RKO (cell line): ENCODE measurements around the gene NEBL.
"Not testable (repeated sequence)": the region's sequence is repeated elsewhere in the genome, so short reads cannot be mapped to it uniquely, and the experiment has no call there.

Experiments
- DNase-seq: peaks from one replicate; pipeline ENCODE4 v3.0.0-alpha.2; 2016; ENCODE audit warnings: low spot score

NEBL gene, protein sequence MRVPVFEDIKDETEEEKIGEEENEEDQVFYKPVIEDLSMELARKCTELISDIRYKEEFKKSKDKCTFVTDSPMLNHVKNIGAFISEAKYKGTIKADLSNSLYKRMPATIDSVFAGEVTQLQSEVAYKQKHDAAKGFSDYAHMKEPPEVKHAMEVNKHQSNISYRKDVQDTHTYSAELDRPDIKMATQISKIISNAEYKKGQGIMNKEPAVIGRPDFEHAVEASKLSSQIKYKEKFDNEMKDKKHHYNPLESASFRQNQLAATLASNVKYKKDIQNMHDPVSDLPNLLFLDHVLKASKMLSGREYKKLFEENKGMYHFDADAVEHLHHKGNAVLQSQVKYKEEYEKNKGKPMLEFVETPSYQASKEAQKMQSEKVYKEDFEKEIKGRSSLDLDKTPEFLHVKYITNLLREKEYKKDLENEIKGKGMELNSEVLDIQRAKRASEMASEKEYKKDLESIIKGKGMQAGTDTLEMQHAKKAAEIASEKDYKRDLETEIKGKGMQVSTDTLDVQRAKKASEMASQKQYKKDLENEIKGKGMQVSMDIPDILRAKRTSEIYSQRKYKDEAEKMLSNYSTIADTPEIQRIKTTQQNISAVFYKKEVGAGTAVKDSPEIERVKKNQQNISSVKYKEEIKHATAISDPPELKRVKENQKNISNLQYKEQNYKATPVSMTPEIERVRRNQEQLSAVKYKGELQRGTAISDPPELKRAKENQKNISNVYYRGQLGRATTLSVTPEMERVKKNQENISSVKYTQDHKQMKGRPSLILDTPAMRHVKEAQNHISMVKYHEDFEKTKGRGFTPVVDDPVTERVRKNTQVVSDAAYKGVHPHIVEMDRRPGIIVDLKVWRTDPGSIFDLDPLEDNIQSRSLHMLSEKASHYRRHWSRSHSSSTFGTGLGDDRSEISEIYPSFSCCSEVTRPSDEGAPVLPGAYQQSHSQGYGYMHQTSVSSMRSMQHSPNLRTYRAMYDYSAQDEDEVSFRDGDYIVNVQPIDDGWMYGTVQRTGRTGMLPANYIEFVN

DNA sequence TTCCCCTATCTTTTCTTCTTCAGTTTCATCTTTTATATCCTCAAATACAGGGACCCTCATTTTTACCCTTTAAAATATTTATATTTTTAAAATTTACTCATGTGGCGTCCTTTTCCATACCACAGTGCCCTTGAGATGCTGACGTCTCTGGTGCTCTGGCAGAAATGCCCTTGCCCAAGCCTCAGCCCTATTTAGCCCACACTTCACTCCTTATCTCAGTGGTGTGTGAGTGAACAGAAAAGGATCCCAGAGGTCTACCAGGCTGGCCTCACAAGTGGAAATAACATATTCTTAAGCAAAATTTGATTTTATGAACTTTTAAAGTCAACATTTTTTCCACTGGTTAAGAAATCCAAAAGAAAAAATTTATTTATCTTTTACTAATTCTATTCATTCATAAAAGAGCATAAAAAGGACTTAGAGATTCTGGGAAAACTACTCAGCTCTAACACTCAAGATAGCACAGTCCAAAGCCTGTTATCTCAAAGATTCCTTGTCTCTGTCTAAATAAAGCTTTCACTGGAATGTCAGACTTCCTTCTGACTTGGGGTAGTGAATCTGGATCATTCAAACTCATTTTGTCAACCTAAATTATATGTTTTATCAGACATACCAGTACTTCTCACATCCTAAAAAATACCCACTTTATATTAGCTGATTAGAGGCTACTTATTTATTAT is at the start of gene NEBL:
NEBL (minus strand) TSS at position 166 of the 680 bp plus-strand sequence; CDS start at position 60, 106 bp downstream.
- DNase-seq: no peak

DNA sequence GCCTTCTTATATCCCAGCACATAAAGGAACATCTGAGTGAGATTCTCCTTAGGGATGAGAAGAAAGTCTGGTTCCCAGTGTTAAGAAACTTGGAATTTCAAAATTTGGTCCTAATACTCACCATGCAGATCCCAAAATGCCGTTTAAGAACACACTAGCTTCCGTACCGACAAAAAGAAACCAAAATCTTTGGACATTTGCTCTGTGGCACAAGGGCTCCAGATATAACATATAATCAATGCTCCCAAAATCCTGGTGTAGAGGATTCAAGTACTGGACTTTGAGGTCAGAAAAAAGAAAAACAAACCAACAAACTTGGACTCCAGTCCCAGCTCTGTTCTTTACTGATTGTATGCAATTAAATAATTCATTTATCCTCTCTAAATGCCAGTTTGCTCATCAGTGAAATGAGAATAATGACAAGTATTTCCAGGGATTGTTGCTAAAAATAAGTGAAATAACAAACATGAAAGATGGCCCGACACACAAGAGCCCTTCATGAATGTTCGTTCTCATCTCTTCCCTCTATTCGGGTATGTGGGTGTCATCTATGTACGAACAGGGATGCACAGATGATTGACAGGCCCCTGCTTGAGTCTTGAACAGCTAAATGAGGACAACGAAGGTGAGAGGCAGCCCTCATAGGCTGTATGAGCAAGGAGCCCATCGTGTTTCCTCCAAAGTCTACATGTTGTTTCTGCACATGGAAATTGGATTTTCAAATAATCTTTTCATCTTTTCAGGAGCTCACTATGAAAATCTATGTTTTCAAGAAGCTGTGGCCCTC is 48.6 kb upstream of the NEBL start:
- no peak for DNase-seq

DNA sequence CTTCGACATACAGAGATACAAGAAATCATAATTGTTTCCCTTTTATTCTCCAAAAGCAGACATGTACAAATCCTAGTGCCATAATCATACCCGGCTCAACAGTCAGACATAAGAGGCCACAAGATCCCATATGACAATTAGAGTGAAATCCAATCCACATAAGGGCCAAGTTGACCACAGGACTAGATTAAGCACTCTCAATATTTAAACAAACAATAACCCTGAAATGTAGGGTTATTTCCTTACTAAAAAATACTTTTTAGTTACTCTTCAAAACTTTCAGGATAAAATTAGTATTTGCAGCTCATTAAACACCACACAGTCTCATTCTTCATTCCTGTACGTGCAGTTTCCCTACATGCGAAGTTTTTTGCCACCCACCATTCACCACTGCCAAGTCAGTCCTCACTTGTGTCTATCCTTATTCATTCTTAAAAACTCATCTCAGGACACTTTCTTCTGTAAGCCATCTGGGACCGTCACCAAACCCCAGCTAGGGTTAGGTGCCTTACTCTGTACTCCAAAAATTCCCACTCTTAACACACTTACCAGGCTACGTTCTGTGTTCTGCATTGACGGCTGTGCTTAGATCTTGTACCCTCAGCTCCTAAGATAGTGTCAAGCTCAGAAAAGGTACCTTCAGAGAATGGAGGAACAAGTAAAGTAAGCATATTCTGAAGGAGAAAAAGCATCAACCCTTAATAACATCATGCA is 47.8 kb upstream of the NEBL start:
- DNase-seq: no peak

DNA sequence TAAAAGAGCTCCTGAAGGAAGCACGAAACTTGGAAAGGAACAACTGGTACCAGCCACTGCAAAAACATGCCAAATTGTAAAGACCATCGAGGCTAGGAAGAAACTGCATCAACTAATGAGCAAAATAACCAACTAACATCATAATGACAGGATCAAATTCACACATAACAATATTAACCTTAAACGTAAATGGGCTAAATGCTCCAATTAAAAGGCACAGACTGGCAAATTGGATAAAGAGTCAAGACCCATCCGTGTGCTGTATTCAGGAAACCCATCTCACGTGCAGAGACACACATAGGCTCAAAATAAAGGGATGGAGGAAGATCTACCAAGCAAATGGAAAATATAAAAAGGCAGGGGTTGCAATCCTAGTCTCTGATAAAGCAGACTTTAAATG is 42.3 kb upstream of the NEBL start:
- not testable (repeated sequence) for DNase-seq

DNA sequence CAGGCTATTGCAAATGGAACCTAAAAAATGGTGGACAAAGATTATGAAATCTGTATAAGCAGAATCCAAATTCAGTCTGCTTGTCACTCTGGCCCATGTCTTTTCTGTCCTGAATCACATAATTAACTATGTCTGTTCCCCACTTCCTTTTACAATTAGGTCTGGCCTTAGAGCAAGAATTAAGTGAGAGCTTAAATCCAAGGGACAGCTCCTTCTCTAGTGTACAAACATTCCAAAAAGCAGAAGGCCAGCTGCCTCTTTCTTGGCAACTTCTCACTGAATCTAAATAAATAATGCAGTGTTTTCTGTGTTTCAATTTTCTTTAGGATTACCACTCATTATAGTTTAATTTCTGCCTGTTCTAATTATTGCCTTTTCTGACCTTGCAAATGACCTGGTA is 39.3 kb upstream of the NEBL start:
- DNase-seq: no peak

DNA sequence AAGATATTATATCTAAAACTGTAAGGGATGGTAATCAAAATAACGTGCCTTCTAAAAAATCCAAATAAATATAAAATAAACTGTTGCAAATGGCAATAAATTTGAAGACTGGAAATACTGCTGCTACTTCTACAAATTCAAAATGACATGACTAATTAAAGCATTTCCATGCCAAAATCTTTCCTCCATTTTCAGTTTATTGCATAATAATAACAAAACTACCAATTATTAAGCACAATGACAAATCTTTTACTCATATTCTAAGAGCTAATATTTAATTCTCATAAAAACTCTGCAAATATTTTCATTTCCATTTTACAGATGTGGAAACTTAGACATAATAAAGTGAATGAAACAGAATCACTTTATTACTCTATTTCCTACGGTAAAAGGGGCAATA is 38.8 kb upstream of the NEBL start:
- DNase-seq: no peak

DNA sequence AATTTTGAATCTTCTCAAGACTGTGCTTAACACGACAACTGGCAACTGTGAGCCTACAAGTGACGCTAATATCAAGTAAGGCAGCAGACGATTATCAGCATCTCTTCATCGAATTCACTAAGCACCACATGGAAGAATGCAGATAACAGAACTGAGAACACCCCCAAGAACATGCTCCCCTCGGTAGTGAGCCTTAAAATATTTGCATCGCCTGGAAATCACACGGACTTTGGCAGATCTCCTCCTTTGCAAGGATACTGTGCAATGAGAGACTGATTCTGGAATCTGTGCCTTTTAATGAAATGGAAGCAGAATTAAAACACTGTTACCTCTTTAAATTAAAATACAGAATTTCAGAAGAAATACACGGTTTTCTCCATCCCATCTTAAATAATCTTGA is 38.2 kb upstream of the NEBL start:
- DNase-seq: no peak

DNA sequence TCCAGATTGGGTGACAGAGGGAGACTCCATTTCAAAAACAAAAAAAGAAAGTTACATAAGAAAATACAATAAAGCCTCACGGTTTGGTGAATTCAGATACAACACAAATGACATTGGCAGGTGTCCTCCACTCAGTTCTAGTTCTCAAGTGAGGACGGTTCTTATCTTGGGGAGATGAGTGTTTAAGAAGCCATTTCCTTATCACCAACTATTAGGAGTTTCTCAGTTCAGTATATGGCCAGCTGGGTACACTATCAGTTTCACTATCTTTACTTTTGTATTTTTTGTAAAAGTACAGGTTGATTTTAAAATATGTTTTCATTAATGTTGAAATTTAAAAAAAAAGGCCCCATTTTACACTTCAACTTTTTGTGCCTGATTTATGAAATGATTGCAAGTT is 36.6 kb upstream of the NEBL start:
- no peak for DNase-seq

DNA sequence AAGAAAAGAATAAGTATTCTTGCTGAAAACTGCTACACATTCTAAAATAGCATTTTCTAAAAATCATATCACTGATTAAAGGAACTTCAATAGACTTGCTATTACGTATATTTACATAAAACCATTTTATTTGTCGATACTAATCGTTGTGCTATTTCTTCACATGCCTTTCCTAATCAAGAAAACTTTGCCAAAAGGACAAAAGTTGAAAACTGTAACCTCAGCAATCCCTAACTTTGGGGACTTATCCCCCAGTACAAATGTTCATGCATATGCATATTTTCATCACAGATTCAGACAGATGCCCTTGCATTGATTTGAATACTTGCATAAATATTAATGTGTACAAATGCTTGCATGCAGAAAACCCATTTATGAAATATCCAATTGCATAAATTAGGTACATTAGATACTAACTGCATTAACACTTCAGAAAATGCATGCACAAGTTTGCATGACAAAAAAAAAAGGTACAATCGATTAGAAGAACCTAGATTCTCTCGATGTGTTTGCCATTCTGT is 35.6 kb upstream of the NEBL start:
- DNase-seq: no peak

DNA sequence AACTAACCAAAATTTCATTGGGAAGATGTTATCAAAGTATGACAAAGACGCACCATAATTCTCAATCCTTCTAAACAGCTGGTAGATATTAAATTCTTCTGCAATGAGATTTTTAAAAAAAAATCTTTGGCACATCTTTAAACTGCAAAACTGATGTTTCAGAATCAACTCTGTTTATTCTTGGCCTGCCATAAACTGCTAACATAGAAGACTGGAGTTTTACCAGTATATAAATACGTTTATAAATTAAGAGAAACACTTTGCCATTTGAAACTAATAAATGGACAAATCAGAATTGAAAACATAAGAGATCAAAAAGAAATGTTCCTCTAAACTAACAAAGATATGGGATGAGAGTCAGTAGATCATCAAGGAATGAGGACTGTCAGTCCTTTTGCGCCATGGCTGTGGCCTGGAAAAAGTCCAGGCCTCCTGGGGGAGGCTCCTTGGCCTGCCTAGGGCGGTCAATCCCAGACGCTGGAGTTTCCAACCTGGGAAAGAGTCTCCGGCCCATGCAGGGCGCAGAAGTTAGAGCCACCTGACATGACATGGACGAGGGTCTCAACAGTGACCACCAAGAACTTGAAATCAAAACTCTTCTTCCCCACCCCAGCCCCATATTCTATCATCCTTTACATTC is 34.2 kb upstream of the NEBL start:
- no peak for DNase-seq

DNA sequence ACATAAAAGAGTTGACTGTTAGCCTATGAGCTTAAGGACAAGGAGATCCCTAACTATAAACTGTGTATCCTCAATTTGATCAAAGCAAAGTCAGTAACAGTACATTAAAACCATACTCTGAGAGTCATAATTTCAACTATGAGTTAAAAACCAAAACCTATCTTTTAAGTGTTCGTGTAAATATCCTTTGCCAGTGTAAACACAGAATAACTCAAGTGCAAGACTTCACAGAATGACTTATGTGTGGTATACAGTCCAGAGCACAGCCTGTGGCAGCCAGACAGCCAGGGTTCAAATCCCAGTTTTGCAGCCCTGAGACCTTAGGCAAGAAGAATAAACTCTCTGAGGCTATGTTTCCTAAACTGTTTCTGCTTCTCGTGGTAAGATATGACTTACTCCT is 30.3 kb upstream of the NEBL start:
- no peak for DNase-seq

DNA sequence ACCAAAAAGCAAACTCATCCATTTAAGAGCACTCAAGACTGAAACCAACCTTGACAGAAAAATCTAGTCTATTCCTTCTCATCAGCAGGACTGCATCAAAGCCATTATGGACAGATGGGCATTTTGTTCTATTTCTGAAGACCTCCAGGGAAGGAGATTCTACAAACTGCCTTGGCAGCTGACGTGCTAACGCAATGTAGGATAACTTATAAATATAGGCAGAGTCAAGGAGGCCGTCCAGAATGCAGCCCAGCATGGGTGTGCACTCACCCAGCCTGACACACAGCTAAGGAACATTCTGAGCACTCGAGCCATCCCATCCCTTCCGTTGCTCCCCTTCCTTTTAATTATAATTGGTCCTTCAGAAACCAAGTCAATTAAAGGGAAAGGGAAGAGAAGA is 25.3 kb upstream of the NEBL start:
- no peak for DNase-seq

DNA sequence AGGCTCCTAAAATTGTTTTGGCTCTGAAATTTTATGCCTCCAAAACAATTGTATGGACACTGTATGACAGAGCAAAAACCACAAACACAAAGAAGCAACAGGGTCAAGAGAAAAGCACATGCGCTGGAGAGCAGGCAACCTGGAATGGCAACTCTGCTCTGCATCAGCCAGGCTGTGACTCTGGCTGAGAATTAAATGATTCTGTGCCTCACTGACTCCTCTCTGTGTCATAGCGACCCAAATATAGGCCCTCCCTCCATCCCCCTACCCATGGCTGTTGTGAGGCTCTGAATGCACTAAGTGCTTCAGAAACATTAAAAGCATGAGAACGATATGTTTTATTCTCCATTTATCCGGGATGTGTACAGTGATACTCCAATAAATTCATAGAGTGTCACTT is 24.9 kb upstream of the NEBL start:
- no peak for DNase-seq

DNA sequence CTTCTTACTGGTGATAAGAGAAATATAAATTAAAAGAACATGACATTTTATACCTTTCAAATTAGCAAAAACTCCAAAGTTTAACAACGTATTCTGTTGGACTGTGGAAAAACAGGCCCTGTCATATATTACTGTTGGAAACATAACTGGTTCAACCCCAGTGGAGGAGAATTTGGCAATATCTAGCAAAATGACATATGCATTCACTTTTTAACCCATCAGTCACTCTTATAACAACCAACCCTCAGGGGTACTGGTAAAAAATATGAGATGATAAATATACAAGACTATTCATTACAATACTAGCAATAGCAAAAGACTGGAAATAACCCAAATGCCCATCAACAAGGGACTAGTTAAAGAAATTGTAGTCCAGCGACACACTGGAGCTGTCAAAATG is 22.9 kb upstream of the NEBL start:
- DNase-seq: no peak

DNA sequence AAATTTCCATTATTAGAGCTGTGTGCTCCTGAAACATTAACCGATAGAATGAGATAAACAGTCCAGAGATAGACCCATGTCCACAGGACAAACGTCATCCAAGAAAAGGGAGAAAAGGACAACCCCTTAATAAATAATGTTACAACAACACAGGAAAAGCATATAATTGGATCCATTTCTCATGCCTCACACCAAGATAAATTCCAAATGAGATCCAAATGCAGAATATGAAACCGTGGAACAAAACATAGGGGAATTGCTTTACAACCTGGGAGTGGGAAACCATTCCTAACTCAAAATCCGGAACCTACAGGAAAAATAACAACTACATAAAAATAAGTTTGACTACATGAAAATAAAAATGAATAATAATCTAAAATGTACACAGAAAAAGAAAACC is 22.4 kb upstream of the NEBL start:
- no peak for DNase-seq

DNA sequence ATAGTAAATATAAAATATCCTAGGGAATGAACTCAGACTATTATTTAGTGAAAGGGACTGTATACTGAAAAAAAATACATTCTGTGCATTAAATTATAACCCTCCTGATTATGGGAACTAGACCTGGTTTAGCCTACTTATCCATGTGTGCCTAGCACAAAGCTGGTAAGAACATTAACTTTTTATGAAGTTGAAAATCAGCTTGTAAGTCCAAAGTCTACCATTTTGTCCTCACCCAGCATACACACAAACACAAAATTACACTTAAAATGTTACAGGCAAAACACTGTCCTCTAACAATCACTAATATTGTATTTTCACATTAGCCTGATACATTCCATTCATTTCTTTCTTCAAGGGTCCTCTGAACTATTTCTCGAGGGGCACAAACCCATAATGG is 19.9 kb upstream of the NEBL start:
- DNase-seq: no peak

DNA sequence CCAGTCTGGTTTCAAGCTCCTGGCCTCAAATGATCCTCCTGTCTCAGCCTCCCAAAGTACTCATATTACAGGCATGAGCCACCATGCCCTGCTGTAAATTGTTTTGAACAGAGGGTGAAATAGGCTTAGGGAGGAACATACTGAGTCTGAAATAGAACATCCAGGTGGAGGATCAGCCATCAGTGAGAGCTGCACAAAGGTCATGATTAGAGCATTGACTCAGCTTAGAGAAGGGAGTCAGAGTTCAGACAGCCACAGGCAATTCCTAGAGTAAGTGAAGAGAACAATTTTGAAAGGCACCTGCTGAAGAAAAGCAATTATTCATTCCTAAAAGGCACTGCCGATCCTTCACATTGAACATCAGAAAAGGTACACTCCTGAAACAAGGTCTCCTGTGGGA is 15.9 kb upstream of the NEBL start:
- no peak for DNase-seq

DNA sequence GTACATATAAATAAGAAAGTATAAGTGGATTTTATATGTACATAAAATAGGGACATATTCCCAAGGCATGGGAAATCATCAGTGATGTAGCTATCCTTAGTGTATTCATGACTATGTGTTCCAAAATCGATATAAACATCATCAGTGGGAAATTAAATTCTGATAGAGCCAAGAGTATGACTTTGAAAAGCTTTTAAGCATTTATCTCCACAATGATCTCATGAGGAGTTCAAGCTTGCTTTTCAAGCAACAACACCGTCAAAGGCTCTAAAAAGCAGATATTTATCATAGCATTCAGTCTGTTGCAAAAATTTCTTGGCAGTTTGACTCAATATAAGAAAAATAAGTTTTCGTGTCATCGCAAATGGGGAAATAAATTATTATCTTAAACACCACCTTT is 14.5 kb upstream of the NEBL start:
- DNase-seq: no peak

DNA sequence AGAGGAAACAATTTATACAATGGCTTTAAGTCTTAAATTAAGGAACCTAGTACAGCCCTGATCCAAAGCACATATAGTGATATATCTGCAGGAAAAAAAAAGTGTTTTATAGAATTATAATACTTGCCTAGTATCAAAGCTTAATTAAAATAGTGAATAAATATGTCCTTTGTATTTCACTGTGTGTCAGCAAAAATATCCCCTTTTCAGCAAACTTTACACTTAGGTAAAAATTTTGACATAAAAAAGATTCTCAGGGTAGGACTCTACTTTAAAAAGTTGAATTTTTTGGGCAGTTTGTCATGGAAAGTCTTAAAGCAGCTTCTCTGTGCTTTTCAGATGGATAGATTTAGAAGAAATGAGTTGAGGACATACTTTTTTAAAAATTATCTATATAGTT is 12.7 kb upstream of the NEBL start:
- no peak for DNase-seq

DNA sequence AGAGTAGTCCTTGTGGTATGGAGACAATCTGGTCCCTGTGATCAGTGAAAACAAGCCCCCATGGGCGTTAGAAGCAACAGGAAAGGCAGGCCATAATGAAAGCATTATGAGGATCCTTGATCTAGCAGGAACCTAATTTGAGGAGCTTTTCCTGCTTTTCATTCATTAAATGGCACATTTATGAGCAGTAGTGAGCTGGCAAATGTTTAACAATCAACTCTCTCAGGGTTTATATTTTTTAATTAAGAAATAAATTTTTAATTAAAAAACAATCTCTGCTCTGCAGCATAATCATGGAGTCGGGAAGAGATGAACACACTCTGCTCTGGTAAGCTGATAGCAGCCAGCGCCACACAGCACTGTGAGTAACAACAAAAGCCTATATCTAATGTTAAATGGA is 11.3 kb upstream of the NEBL start:
- no peak for DNase-seq
